Neuronal stem cell (in vitro differentiated cells): ENCODE results near the gene HELZ2.

Experiments
- DNase-seq: peaks from one replicate; pipeline ENCODE4 v3.0.0-alpha.2; 2013; ENCODE audit warnings: low spot score
- H2AFZ ChIP-seq: one replicate; pipeline ENCODE4 v1.6.1; 2013; ENCODE audit warnings: mild to moderate bottlenecking, low read length, inconsistent platforms
- H2AK5ac ChIP-seq: 2 replicates; pipeline ENCODE4 v1.6.1; 2013; ENCODE audit warnings: low read depth, mild to moderate bottlenecking, inconsistent platforms, low read length, moderate library complexity, mixed read lengths
- H2BK120ac ChIP-seq: 2 replicates; pipeline ENCODE4 v1.6.1; 2013; ENCODE audit warnings: low read depth, mild to moderate bottlenecking, inconsistent platforms, low read length, moderate library complexity, mixed read lengths
- H2BK12ac ChIP-seq: one replicate; pipeline ENCODE4 v1.6.1; 2013; ENCODE audit warnings: low read length, inconsistent platforms
- H2BK15ac ChIP-seq: 2 replicates; pipeline ENCODE4 v1.6.1; 2013; ENCODE audit warnings: mild to moderate bottlenecking, low read length, inconsistent platforms, mixed read lengths
- H2BK5ac ChIP-seq: one replicate; pipeline ENCODE4 v1.6.1; 2013; ENCODE audit warnings: inconsistent platforms, mild to moderate bottlenecking, low read length, moderate library complexity
- H3K14ac ChIP-seq: one replicate; pipeline ENCODE4 v1.6.1; 2013; ENCODE audit warnings: low read length, inconsistent platforms
- H3K18ac ChIP-seq: 2 replicates; pipeline ENCODE4 v1.6.1; 2013; ENCODE audit warnings: low read length, inconsistent platforms
- H3K23ac ChIP-seq: 2 replicates; pipeline ENCODE4 v1.6.1; 2013; ENCODE audit warnings: low read depth, mild to moderate bottlenecking, mixed read lengths, low read length, inconsistent platforms; ENCODE audit not compliant: poor library complexity
- H3K27ac ChIP-seq: replicated peaks from 3 replicates; pipeline ENCODE4 v1.5.1; 2013; ENCODE audit warnings: low read length, inconsistent platforms
- H3K27me3 ChIP-seq, 3 experiments: 2 replicates each; pipeline ENCODE4 v1.6.1; 2013; ENCODE audit warnings: low read length in 3 of 3, mild to moderate bottlenecking in 2 of 3, inconsistent platforms in 1 of 3, low read depth in 1 of 3, mixed read lengths in 1 of 3, moderate library complexity in 1 of 3; ENCODE audit not compliant: control insufficient read depth in 3 of 3, insufficient read depth in 3 of 3
- H3K36me3 ChIP-seq, 2 donors: replicated peaks in 1 of 2; 2 replicates each; pipeline ENCODE4 v1.6.1; 2013; ENCODE audit warnings: low read length in 2 of 2; ENCODE audit not compliant: control insufficient read depth in 2 of 2, insufficient read depth in 2 of 2
- H3K4ac ChIP-seq: 2 replicates; pipeline ENCODE4 v1.6.1; 2013; ENCODE audit warnings: inconsistent platforms, mild to moderate bottlenecking, low read length, moderate library complexity
- H3K4me1 ChIP-seq, 2 donors: 1 replicate in 1 of 2; 2 replicates in 1 of 2; pipeline ENCODE4 v1.6.1; 2013; ENCODE audit warnings: low read length in 2 of 2, low read depth in 1 of 2; ENCODE audit not compliant: control insufficient read depth in 2 of 2, insufficient read depth in 1 of 2
- H3K4me2 ChIP-seq: one replicate; pipeline ENCODE4 v1.6.1; 2013; ENCODE audit warnings: mild to moderate bottlenecking, low read length, inconsistent platforms; ENCODE audit not compliant: insufficient read depth, poor library complexity, severe bottlenecking
- H3K4me3 ChIP-seq, 2 donors: 2 replicates each; pipeline ENCODE4 v1.5.1; 2013; ENCODE audit warnings: low read length in 2 of 2, mild to moderate bottlenecking in 2 of 2, inconsistent platforms in 1 of 2, moderate library complexity in 1 of 2
- H3K79me1 ChIP-seq: one replicate; pipeline ENCODE4 v1.6.1; 2013; ENCODE audit warnings: low read depth, mild to moderate bottlenecking, inconsistent platforms, low read length, moderate library complexity
- H3K9ac ChIP-seq: one replicate; pipeline ENCODE4 v1.6.1; 2013; ENCODE audit warnings: mild to moderate bottlenecking, low read depth, low read length, inconsistent platforms; ENCODE audit not compliant: poor library complexity
- H3K9me3 ChIP-seq, 2 donors: replicated peaks in 1 of 2; 2 replicates each; pipeline versions ENCODE3 to v1.6.1; 2013; ENCODE audit warnings: low read length in 2 of 2, mild to moderate bottlenecking in 2 of 2, inconsistent platforms in 1 of 2, low read depth in 1 of 2, mixed read lengths in 1 of 2, moderate library complexity in 1 of 2; ENCODE audit not compliant: control insufficient read depth in 2 of 2, insufficient read depth in 1 of 2
- H4K8ac ChIP-seq: one replicate; pipeline ENCODE4 v1.6.1; 2013; ENCODE audit warnings: low read depth, mild to moderate bottlenecking, inconsistent platforms, low read length, moderate library complexity
- H4K91ac ChIP-seq: one replicate; pipeline ENCODE4 v1.6.1; 2013; ENCODE audit warnings: low read length, low read depth, mild to moderate bottlenecking, inconsistent platforms; ENCODE audit not compliant: poor library complexity
- WGBS, 2 donors: extraction: QIAGEN DNeasy Blood & Tissue Kit; methylation state at CpG; one replicate each; pipeline ENCODE4 v1.1.7; 2013; ENCODE audit warnings: missing lambda C conversion rate in 2 of 2, mixed read lengths in 1 of 2; ENCODE audit not compliant: insufficient read length in 2 of 2, insufficient replicate concordance in 1 of 2; ENCODE audit errors: extremely low coverage in 2 of 2; 5-methylcytosine and 5-hydroxymethylcytosine counted together

Gene HELZ2

DNA sequence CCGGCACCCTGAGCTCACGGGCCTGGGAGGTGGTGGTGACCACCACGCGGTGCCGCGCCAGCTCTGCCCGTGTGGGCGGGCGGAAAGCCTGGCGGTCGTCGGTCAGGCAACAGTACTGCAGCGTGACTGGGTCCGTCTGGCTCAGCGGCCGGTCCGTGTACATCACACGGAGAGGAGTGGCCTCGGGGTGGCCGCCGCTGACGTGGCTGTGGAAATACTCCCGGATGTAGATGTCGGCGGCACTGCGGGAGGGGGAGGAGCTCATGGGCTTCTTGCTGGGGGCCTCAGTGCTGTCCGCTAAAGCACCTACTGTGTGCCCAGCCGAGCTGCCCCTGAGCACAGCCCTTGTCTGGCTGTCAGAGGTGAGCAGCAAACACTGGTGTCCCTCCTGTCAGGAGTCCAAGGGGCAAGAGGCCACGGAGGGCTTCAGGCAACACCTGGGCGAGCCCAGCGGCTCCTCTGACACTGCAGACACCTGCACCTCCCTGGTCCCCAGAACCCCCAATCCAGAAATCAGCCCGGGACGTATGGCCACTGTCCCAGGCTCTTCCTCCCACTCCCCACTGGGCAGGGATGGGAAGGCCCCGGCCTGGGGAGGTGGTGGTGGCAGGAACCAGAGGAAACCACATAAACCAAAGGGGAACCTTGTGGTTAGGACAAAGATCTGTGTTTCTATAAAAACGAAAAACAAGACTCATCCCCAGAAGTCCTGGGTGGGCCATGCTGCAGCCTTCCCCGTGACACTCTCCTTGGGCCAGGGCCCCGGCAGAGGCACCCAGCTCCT is 6.5 kb downstream of the HELZ2 start:
- Histone ChIP-seq H4K8ac (peak overlapping the region; percentile 65), H3K4ac (no peak overlapping the region), H2BK120ac (no peak overlapping the region), H2BK15ac (no peak overlapping the region), H4K91ac (no peak overlapping the region), H3K27ac (no peak overlapping the region), H3K4me1 (no peaks in the 10 kb centered on the region), H2BK12ac (peak overlapping the region; percentile 22), H3K36me3 (no peaks in the 10 kb centered on the region), H3K14ac (no peak overlapping the region), H2AK5ac (peak overlapping the region; percentile 63), H3K9me3 (no peaks in the 10 kb centered on the region), H2AFZ (no peak overlapping the region), H2BK5ac (peak overlapping the region; percentile 53), H3K4me3 (no peak overlapping the region), H3K79me1 (peaks cover 4% of the 10 kb centered on the region), H3K9ac (no peak overlapping the region), H3K23ac (peak overlapping the region; percentile 80), H3K27me3 (no peaks in the 10 kb centered on the region), H3K18ac (no peak overlapping the region), H3K4me2 (no peak overlapping the region)
- no peak for DNase-seq
- no CpG with 5 or more reads among the region's 37 CpGs for WGBS, 2 donors

DNA sequence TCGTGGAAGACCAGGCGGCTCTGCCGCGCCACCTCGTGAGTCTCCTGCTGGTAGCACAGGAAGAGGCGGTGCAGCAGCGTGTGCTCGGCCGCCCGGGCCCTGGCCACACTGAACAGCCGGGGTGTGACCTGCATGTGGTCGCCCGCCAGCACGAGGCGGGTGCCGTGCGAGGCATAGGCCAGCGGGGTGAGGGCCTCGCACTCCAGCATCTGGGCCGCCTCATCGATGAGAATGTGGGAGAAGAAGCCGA is 7.0 kb downstream of the HELZ2 start:
- no peak overlapping the region for H3K9ac ChIP-seq

DNA sequence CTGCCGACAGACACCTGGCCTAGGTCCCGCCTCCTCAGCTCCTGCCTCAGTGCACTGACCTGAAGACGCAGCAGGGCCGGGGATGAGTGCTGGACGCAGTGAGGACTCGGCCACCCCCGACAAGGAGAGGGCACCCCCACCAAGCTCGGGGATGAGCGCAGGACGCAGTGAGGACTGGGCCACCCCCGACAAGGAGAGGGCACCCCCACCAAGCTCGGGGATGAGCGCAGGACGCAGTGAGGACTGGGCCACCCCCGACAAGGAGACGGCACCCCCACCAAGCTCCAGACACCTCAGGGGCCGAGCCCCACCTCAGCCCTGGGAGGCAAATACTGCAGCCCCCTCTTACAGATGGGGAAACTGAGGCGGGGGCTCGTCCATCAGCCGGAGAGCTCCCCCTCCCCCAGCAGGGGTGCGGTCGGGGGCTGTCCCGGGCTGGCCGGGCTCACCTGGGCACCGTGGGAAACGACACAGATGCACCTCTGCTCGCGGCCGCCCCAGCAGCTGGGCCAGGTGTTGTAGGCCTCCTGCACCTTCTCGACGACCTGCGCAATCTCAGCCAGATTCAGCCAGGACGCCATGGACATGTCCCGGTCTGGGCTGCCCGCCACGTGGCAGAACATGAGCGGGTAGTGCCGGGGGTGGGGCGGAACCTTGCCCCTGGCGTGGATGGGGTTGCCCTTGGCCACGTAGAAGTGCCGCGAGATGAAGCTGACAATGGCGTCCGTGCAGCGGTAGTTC is 7.5 kb downstream of the HELZ2 start:
- Histone ChIP-seq H3K4me3 (no peak overlapping the region), H3K9me3 (no peaks in the 10 kb centered on the region), H2AK5ac (no peak overlapping the region), H3K14ac (no peak overlapping the region), H3K36me3 (no peaks in the 10 kb centered on the region), H4K91ac (no peak overlapping the region), H3K4me1 (no peaks in the 10 kb centered on the region), H3K4me2 (no peak overlapping the region), H2BK15ac (no peak overlapping the region), H3K79me1 (peaks cover 1% of the 10 kb centered on the region), H3K18ac (no peak overlapping the region), H3K4ac (no peak overlapping the region), H2BK12ac (no peak overlapping the region), H2BK120ac (no peak overlapping the region), H2AFZ (no peak overlapping the region), H3K27me3 (no peaks in the 10 kb centered on the region), H2BK5ac (peak overlapping the region; percentile 53), H3K23ac (peak overlapping the region; percentile 80), H3K27ac (no peak overlapping the region), H4K8ac (peak overlapping the region; percentile 65), H3K9ac (no peak overlapping the region)
- WGBS, 2 donors: no CpG with 5 or more reads among the region's 46 CpGs
- DNase-seq: no peak

More for the DNA sequence above, 7.0 kb downstream of the HELZ2 start:
- peak overlapping the region; percentile 80 for H3K23ac ChIP-seq
- H2AK5ac ChIP-seq: peak overlapping the region; percentile 63
- H3K9me3 ChIP-seq: no peaks in the 10 kb centered on the region
- no peak overlapping the region for H2BK15ac ChIP-seq
- H3K4ac ChIP-seq: no peak overlapping the region
- DNase-seq: no peak
- peaks cover 1% of the 10 kb centered on the region for H3K79me1 ChIP-seq
- no peaks in the 10 kb centered on the region for H3K4me1 ChIP-seq
- H3K18ac ChIP-seq: no peak overlapping the region
- H3K36me3 ChIP-seq: no peaks in the 10 kb centered on the region
- peak overlapping the region; percentile 65 for H4K8ac ChIP-seq
- H2BK120ac ChIP-seq: no peak overlapping the region
- H3K4me3 ChIP-seq: no peak overlapping the region
- H3K4me2 ChIP-seq: no peak overlapping the region
- H3K27me3 ChIP-seq: no peaks in the 10 kb centered on the region
- no peak overlapping the region for H3K14ac ChIP-seq
- H3K27ac ChIP-seq: no peak overlapping the region
- no peak overlapping the region for H2BK12ac ChIP-seq
- no CpG with 5 or more reads among the region's 22 CpGs for WGBS, 2 donors
- no peak overlapping the region for H4K91ac ChIP-seq
- H2AFZ ChIP-seq: no peak overlapping the region
- H2BK5ac ChIP-seq: peak overlapping the region; percentile 53

DNA sequence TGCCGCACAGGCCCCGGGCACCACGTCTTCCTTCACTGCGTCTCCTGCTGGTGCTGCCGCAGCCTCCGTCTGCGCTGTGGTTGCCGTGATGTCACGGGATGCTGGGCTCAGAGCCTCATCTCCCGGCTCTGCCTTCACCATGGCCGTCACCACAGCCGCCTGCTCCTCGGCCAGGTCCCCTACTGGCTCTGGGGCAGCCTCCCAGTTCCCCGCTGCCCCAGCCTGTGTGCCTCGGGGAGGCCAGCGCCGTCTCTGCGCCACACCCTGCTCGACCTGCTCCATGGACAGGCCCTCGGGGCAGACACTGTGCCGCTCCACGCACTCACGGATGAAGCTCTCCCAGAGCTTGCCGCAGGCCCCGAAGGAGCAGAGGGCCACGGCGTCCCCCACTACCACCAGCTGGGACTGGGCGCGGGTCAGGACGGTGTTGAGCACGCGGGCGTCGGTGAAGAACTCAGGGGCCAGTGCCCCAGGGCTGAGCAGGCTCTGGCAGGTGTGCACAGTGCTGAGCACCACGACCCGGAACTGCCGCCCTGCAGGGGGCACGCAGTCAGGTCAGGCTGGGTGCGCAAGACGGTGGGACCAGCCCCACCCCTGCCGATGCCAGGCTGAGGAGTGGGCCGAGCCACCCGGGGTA is 8.2 kb downstream of the HELZ2 start:
- H3K27me3 ChIP-seq: no peaks in the 10 kb centered on the region
- no peak overlapping the region for H2AFZ ChIP-seq
- H2BK5ac ChIP-seq: peak overlapping the region; percentile 24
- H3K79me1 ChIP-seq: peaks cover 1% of the 10 kb centered on the region
- no peak overlapping the region for H3K4me3 ChIP-seq
- no peak overlapping the region for H3K27ac ChIP-seq
- H3K14ac ChIP-seq: no peak overlapping the region
- no peak overlapping the region for H2BK15ac ChIP-seq
- no peak for DNase-seq
- no peak overlapping the region for H2BK12ac ChIP-seq
- H4K8ac ChIP-seq: no peak overlapping the region
- H3K4me1 ChIP-seq: no peaks in the 10 kb centered on the region
- no peak overlapping the region for H3K18ac ChIP-seq
- no peak overlapping the region for H4K91ac ChIP-seq
- H3K36me3 ChIP-seq: no peaks in the 10 kb centered on the region
- no peak overlapping the region for H2AK5ac ChIP-seq
- peak overlapping the region; percentile 5 for H3K23ac ChIP-seq
- H3K9ac ChIP-seq: peak overlapping the region; percentile 53
- no peak overlapping the region for H3K4me2 ChIP-seq
- H3K4ac ChIP-seq: no peak overlapping the region
- WGBS, 2 donors: no CpG with 5 or more reads among the region's 43 CpGs
- no peaks in the 10 kb centered on the region for H3K9me3 ChIP-seq
- no peak overlapping the region for H2BK120ac ChIP-seq
